Activated CD8-positive, alpha-beta memory T cell treated with anti-CD3 and anti-CD28 coated beads for 24 hours (primary cell): Measurements from ENCODE around the gene ARHGEF16.

Experiments
- DNase-seq: peaks from one replicate; pipeline ENCODE4 v3.0.0-alpha.2; 2020

The ARHGEF16 gene

GRCh38 chr1:3457910-3458883 is 3.7 kb downstream of the ARHGEF16 start:
- no peak for DNase-seq

GRCh38 chr1:3459051-3459908 is 4.8 kb downstream of the ARHGEF16 start:
- DNase-seq = no peak

GRCh38 chr1:3459940-3460671 is 5.6 kb downstream of the ARHGEF16 start:
- DNase-seq = no peak

GRCh38 chr1:3460672-3461131 is 6.2 kb downstream of the ARHGEF16 start:
- DNase-seq = no peak

GRCh38 chr1:3461238-3461933 is 6.9 kb downstream of the ARHGEF16 start:
- DNase-seq = no peak

GRCh38 chr1:3461934-3462275 is 7.4 kb downstream of the ARHGEF16 start:
- DNase-seq = no peak

GRCh38 chr1:3462356-3463012 is 8.0 kb downstream of the ARHGEF16 start:
- no peak for DNase-seq

GRCh38 chr1:3463013-3463385 is 8.5 kb downstream of the ARHGEF16 start:
- DNase-seq = no peak

- DNase-seq = no peak
Observed at GRCh38 chr1:3463408-3463863, 9.0 kb downstream of the ARHGEF16 start.

- no peak for DNase-seq
Observed at GRCh38 chr1:3463891-3464648, 9.6 kb downstream of the ARHGEF16 start.

GRCh38 chr1:3464649-3465025 is 10.2 kb downstream of the ARHGEF16 start:
- no peak for DNase-seq

- no peak for DNase-seq
Observed at GRCh38 chr1:3465091-3465934, 10.8 kb downstream of the ARHGEF16 start.

GRCh38 chr1:3465935-3466321 is 11.5 kb downstream of the ARHGEF16 start:
- no peak for DNase-seq

- no peak for DNase-seq
Observed at GRCh38 chr1:3466366-3467075, 12.1 kb downstream of the ARHGEF16 start.

GRCh38 chr1:3467096-3468036 is 12.9 kb downstream of the ARHGEF16 start:
- no peak for DNase-seq

GRCh38 chr1:3468236-3469103 is 14.0 kb downstream of the ARHGEF16 start:
- DNase-seq = no peak
